ENCODE results near the gene ATP5F1E.

DNA sequence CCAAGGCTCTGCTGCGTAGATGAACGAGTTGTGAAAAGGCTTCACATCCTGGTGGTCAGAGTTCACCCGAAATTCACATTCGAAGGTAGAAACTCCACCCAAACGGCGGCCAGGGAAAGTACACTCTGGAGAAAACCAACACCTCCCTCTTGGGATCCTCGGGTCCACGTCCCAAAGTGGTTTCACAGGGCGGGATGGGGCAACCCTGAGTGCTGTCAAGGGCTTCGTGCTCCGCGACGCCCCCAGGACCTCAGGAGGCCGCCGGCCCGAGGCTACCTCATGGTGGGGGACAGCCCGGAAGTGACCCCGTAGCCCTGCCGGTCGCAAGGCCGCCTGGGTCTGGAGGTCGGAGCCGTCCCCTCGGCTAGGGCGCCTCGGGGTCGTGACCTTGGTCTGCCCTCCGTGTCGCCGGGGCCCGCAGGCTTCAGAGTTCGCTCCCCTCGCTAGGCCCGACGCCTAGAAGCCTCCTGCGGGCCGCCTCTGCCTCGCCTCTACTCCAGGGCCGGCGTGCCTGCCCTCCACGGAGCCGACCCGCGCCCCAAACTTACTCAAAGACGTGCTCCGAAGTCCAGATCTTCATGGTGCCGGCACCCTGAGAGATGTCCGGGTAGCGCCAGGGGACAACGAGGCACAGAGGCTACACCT, 10.1 kb upstream of the ATP5F1E start, which contains the start of gene PRELID3B:
- TF ChIP-seq POLR2A (IDR thresholded peaks at IDR 0.05) = peak; percentile 67 to 74
- TF ChIP-seq, protein P1, sequence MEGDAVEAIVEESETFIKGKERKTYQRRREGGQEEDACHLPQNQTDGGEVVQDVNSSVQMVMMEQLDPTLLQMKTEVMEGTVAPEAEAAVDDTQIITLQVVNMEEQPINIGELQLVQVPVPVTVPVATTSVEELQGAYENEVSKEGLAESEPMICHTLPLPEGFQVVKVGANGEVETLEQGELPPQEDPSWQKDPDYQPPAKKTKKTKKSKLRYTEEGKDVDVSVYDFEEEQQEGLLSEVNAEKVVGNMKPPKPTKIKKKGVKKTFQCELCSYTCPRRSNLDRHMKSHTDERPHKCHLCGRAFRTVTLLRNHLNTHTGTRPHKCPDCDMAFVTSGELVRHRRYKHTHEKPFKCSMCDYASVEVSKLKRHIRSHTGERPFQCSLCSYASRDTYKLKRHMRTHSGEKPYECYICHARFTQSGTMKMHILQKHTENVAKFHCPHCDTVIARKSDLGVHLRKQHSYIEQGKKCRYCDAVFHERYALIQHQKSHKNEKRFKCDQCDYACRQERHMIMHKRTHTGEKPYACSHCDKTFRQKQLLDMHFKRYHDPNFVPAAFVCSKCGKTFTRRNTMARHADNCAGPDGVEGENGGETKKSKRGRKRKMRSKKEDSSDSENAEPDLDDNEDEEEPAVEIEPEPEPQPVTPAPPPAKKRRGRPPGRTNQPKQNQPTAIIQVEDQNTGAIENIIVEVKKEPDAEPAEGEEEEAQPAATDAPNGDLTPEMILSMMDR (IDR thresholded peaks at IDR 0.05 in 4 of 5, conservative IDR thresholded peaks at IDR 0.05 in 1 of 5) = peak in 1 of 5 experiments; percentile 8

Measured in gastrocnemius medialis (tissue), 4 donors.